ENCODE measurements around the gene DST.

Gene DST

GRCh38 chr6:56642366-56643261 is at the start of gene DST:
Gene DST (minus strand): TSS chr6:56642889.
- DNase-seq (ENCODE audit: low read depth in 2 of 2), result no peak

- DNase-seq (ENCODE audit: low read depth in 2 of 2), result no peak
Observed at GRCh38 chr6:56691814-56692213, 49.1 kb upstream of the DST start.

GRCh38 chr6:56691286-56691595 is 48.6 kb upstream of the DST start:
- no peak for DNase-seq (ENCODE audit: low read depth in 2 of 2)

- no peak for DNase-seq (ENCODE audit: low read depth in 2 of 2)
Observed at GRCh38 chr6:56690519-56691285, 48.0 kb upstream of the DST start.

GRCh38 chr6:56689663-56690062 is 47.0 kb upstream of the DST start:
- no peak for DNase-seq (ENCODE audit: low read depth in 2 of 2)

GRCh38 chr6:56689114-56689513 is 46.4 kb upstream of the DST start:
- no peak for DNase-seq (ENCODE audit: low read depth in 2 of 2)

- no peak for DNase-seq (ENCODE audit: low read depth in 2 of 2)
Observed at GRCh38 chr6:56688521-56688920, 45.8 kb upstream of the DST start.

GRCh38 chr6:56687551-56687950 is 44.9 kb upstream of the DST start:
- DNase-seq (ENCODE audit: low read depth in 2 of 2), result no peak

GRCh38 chr6:56686429-56686828 is 43.7 kb upstream of the DST start:
- DNase-seq (ENCODE audit: low read depth in 2 of 2), result no peak

- DNase-seq (ENCODE audit: low read depth in 2 of 2), result no peak
Observed at GRCh38 chr6:56685994-56686393, 43.3 kb upstream of the DST start.

- no peak for DNase-seq (ENCODE audit: low read depth in 2 of 2)
Observed at GRCh38 chr6:56685102-56685733, 42.5 kb upstream of the DST start.

- no peak for DNase-seq (ENCODE audit: low read depth in 2 of 2)
Observed at GRCh38 chr6:56684342-56685101, 41.8 kb upstream of the DST start.

GRCh38 chr6:56683882-56684281 is 41.2 kb upstream of the DST start:
- no peak for DNase-seq (ENCODE audit: low read depth in 2 of 2)

GRCh38 chr6:56682635-56683034 is 39.9 kb upstream of the DST start:
- DNase-seq (ENCODE audit: low read depth in 2 of 2), result no peak

GRCh38 chr6:56677559-56677958 is 34.9 kb upstream of the DST start:
- no peak for DNase-seq (ENCODE audit: low read depth in 2 of 2)

- DNase-seq (ENCODE audit: low read depth in 2 of 2), result no peak
Observed at GRCh38 chr6:56671651-56672461, 29.2 kb upstream of the DST start.

GRCh38 chr6:56671160-56671559 is 28.5 kb upstream of the DST start:
- DNase-seq (ENCODE audit: low read depth in 2 of 2), result no peak

GRCh38 chr6:56669041-56669440 is 26.4 kb upstream of the DST start:
- no peak for DNase-seq (ENCODE audit: low read depth in 2 of 2)

GRCh38 chr6:56668158-56668557 is 25.5 kb upstream of the DST start:
- no peak for DNase-seq (ENCODE audit: low read depth in 2 of 2)

GRCh38 chr6:56667336-56667735 is 24.6 kb upstream of the DST start:
- no peak for DNase-seq (ENCODE audit: low read depth in 2 of 2)

- DNase-seq (ENCODE audit: low read depth in 2 of 2), result no peak
Observed at GRCh38 chr6:56664029-56664428, 21.3 kb upstream of the DST start.

Data from stimulated activated CD8-positive, alpha-beta memory T cell treated with anti-CD3 and anti-CD28 coated beads, Interleukin-2, amount 100 ng/mL, for 48 hours (primary cell).